Tibial nerve (tissue), 3 donors: ENCODE measurements around the gene LRRC74B.

Experiments
- POLR2A ChIP-seq, 2 donors: fragments of 450-650 bp; IDR thresholded peaks; one replicate each; pipeline ENCODE4 v1.6.1; 2017; ENCODE audit warnings: antibody characterized with exemption in 2 of 2, mild to moderate bottlenecking in 2 of 2, moderate library complexity in 2 of 2
- TF ChIP-seq, protein P1 (sequence below), 5 experiments: fragments of 200-600 bp in 3 of 5; fragments of 450-650 bp in 2 of 5; sonication (generic) in 3 of 5; IDR thresholded peaks; one replicate each; pipeline ENCODE4 v1.5.1; 2016 to 2019; ENCODE audit warnings: antibody characterized with exemption in 5 of 5, mild to moderate bottlenecking in 3 of 5, moderate library complexity in 2 of 5

DNA sequence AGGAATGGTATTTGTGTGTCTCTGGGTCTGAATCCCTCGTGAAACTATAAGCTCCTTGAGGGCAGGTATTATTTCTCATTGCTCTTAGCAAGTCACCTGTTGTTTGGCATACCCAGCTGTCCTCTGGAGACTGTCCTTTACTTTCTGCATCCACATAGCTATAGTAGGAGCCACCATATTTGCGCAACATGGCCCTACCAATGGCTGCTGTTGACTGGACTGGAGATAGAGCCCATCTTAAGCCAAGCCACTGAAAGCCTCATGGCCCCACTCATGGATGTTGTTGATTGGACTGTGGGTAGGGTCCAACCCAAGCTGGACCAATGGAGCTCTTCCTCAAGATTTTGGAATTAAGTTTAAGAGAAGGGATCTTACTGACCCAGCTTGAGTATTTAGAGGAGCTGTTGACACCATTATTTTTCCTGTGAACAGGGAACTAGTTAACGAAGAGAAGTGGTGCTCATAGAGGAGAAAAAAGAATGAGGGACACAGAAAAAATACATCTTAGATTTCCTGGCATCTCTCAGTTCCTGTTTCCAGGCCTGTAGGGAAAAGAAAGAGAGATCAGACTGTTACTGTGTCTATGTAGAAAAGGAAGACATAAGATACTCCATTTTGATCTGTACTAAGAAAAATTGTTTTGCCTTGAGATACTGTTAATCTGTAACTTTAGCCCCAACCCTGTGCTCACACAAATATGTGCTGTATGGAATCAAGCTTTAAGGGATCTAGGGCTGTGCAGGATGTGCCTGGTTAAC, 47.2 kb downstream of the LRRC74B start:
- TF ChIP-seq, protein P1, sequence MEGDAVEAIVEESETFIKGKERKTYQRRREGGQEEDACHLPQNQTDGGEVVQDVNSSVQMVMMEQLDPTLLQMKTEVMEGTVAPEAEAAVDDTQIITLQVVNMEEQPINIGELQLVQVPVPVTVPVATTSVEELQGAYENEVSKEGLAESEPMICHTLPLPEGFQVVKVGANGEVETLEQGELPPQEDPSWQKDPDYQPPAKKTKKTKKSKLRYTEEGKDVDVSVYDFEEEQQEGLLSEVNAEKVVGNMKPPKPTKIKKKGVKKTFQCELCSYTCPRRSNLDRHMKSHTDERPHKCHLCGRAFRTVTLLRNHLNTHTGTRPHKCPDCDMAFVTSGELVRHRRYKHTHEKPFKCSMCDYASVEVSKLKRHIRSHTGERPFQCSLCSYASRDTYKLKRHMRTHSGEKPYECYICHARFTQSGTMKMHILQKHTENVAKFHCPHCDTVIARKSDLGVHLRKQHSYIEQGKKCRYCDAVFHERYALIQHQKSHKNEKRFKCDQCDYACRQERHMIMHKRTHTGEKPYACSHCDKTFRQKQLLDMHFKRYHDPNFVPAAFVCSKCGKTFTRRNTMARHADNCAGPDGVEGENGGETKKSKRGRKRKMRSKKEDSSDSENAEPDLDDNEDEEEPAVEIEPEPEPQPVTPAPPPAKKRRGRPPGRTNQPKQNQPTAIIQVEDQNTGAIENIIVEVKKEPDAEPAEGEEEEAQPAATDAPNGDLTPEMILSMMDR (IDR thresholded peaks at IDR 0.05) = no peak
- no peak for TF ChIP-seq POLR2A (IDR thresholded peaks at IDR 0.05)
